ENCODE measurements around the gene FHOD3.

Gene FHOD3

DNA sequence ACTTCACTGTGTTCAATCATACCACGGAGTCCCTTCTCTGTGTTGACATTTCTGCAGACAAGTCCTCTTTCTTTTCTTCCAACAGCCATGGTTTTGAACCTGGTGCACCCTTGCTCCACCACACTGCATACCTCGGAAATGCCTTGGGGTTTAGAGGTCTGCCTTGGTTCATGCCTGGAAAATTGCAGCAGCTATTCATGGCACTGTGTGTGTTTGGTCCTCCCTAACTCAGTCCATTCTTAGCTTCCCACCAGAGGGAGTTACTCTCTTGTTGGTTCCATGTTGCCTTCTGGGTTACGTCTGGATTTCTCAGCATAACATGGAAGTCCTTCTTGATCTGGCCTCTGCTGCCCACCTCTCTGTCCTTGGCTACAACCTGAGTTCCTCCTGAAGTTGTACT lies 206.0 kb downstream of the FHOD3 start:
- Histone ChIP-seq H3K36me3 (ENCODE audit: control insufficient read depth, insufficient read depth, low read length) (no peaks in the 10 kb centered on the region), H3K4me1 (ENCODE audit: control insufficient read depth, insufficient read depth, low read length) (no peaks in the 10 kb centered on the region), H3K27ac (ENCODE audit: low read depth, low read length) (no peak overlapping the region), H3K27me3 (ENCODE audit: control insufficient read depth, insufficient read depth, low read length) (no peaks in the 10 kb centered on the region), H3K9me3 (ENCODE audit: control insufficient read depth, insufficient read depth, low read length) (no peaks in the 10 kb centered on the region), H3K4me3 (ENCODE audit: low read depth, low read length) (no peak overlapping the region), H3K9ac (ENCODE audit: low read depth, low read length) (no peak overlapping the region)

DNA sequence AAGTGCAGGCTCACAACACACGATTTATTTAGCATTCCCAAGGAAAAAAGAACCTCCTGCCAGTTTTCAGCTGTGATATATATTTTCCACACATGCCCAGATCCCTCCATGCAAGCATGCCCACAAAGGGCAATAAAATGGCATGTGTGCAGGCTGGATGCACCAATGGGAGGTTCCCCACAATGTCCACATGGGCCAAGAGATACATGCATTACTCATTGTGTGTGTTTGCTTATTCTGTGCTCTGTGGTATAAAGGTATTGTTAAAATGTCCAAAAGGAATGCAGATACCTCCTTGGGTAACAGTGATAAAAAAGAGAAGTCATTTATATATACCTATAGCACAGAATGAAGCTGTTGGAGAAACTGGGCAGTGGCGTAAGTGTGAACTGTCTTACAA lies 207.4 kb downstream of the FHOD3 start:
- Histone ChIP-seq H3K27me3 (ENCODE audit: control insufficient read depth, insufficient read depth, low read length) (no peaks in the 10 kb centered on the region), H3K9me3 (ENCODE audit: control insufficient read depth, insufficient read depth, low read length) (no peaks in the 10 kb centered on the region), H3K4me3 (ENCODE audit: low read depth, low read length) (no peak overlapping the region), H3K27ac (ENCODE audit: low read depth, low read length) (no peak overlapping the region), H3K36me3 (ENCODE audit: control insufficient read depth, insufficient read depth, low read length) (no peaks in the 10 kb centered on the region), H3K4me1 (ENCODE audit: control insufficient read depth, insufficient read depth, low read length) (no peaks in the 10 kb centered on the region), H3K9ac (ENCODE audit: low read depth, low read length) (no peak overlapping the region)

DNA sequence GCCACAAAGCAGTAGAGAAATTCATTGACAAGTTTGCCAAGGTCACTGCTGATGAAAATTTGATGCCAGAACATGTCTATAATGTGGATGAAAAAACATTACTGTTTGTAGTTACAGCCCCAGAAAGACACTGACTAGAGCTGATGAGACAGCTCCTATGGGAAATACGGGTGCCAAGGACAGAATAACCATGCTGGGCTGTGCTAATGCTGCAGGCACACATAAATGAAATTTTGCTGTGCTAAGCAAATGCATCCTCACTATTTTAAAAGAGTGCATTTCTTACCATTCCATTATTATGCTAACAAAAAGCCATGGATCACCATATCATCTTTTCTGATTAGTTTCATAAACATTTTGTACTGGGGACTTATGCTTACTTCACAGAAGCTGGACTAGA lies 208.2 kb downstream of the FHOD3 start:
- Histone ChIP-seq H3K4me1 (ENCODE audit: control insufficient read depth, insufficient read depth, low read length) (no peaks in the 10 kb centered on the region), H3K36me3 (ENCODE audit: control insufficient read depth, insufficient read depth, low read length) (no peaks in the 10 kb centered on the region), H3K27ac (ENCODE audit: low read depth, low read length) (no peak overlapping the region), H3K9me3 (ENCODE audit: control insufficient read depth, insufficient read depth, low read length) (no peaks in the 10 kb centered on the region), H3K9ac (ENCODE audit: low read depth, low read length) (no peak overlapping the region), H3K4me3 (ENCODE audit: low read depth, low read length) (no peak overlapping the region), H3K27me3 (ENCODE audit: control insufficient read depth, insufficient read depth, low read length) (no peaks in the 10 kb centered on the region)

DNA sequence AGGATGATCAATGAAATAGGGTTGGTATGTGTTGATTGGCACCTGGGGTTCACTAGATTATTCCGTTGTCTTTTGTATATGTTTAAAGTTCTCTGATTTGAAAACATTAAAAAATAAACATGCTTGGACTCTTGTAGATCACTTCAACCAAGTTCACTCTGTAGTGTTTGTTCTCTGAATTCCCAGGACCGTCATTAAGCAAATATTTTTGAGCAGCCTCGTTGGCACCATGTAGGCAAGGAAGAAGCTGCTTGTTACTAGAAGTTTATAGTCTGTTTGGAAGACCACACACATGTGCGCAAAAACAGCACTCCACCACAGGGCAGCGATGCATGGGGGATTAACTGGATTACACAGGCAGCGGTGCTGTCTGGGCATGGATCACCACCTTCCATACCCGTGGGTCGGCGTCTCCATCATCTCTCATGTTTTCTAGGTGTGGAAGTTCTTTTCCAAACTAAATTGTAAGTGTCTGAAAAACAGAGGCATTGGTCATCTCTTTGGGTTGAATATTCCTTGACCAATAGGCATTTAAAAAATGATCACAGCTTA lies 212.2 kb downstream of the FHOD3 start:
- Histone ChIP-seq H3K36me3 (ENCODE audit: control insufficient read depth, insufficient read depth, low read length) (no peaks in the 10 kb centered on the region), H3K4me1 (ENCODE audit: control insufficient read depth, insufficient read depth, low read length) (peaks cover 5% of the 10 kb centered on the region; the same call in 1 of the 2 replicates), H3K9ac (ENCODE audit: low read depth, low read length) (no peak overlapping the region), H3K27ac (ENCODE audit: low read depth, low read length) (no peak overlapping the region), H3K9me3 (ENCODE audit: control insufficient read depth, insufficient read depth, low read length) (no peaks in the 10 kb centered on the region), H3K4me3 (ENCODE audit: low read depth, low read length) (no peak overlapping the region), H3K27me3 (ENCODE audit: control insufficient read depth, insufficient read depth, low read length) (no peaks in the 10 kb centered on the region)

DNA sequence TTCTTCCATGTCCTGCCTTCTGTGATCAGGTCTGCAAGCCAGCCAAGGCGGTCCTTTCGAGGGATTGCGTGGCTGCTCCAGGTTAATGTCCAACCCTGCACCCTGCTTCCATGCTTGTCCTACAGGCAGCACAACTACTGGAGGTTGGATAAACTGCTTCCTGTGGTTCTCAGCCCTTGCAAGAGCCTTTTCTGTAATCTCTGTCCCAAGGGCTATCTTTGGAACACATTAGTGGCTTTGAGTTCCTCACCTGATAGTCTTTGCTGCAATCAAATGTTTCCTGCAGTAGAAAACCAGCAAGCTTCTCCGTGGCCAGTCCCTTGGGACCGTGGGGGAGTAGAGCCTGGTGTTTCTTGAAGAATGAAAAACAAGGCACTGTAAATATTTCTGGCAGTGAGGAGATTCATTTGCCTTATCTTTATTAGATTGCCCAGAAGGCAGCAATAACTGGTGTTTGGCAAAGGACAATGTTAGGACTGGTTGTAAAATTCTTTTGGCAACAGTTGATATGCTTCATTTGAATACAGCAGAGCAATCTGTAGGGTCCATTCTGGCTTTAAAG lies 214.4 kb downstream of the FHOD3 start:
- Histone ChIP-seq H3K27me3 (ENCODE audit: control insufficient read depth, insufficient read depth, low read length) (no peaks in the 10 kb centered on the region), H3K4me3 (ENCODE audit: low read depth, low read length) (no peak overlapping the region), H3K9me3 (ENCODE audit: control insufficient read depth, insufficient read depth, low read length) (no peaks in the 10 kb centered on the region), H3K36me3 (ENCODE audit: control insufficient read depth, insufficient read depth, low read length) (no peaks in the 10 kb centered on the region), H3K4me1 (ENCODE audit: control insufficient read depth, insufficient read depth, low read length) (peaks cover 10% of the 10 kb centered on the region), H3K27ac (ENCODE audit: low read depth, low read length) (no peak overlapping the region), H3K9ac (ENCODE audit: low read depth, low read length) (no peak overlapping the region)

DNA sequence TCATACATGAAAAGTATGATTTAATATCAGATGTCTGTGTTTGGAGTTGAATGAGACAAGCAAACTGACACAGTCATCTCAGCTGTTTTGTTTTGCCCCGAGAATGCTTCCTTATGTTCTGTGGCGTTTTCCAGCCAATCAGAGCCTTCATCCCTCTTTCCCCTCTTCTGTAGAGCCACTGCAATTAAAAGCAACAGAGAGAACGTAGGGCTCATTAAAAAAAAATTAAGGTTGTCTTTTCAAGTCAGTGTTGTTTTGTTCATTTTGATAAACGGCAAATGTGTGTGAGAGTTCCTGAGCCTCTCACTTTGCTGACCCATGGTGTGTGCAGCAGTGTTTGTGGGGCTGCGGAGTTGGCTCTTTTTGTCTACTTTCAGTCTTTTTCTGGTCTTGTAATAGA lies 216.0 kb downstream of the FHOD3 start:
- Histone ChIP-seq H3K4me1 (ENCODE audit: control insufficient read depth, insufficient read depth, low read length) (peaks cover 16% of the 10 kb centered on the region), H3K4me3 (ENCODE audit: low read depth, low read length) (no peak overlapping the region), H3K9ac (ENCODE audit: low read depth, low read length) (no peak overlapping the region), H3K27ac (ENCODE audit: low read depth, low read length) (no peak overlapping the region), H3K9me3 (ENCODE audit: control insufficient read depth, insufficient read depth, low read length) (no peaks in the 10 kb centered on the region), H3K36me3 (ENCODE audit: control insufficient read depth, insufficient read depth, low read length) (no peaks in the 10 kb centered on the region), H3K27me3 (ENCODE audit: control insufficient read depth, insufficient read depth, low read length) (no peaks in the 10 kb centered on the region)

DNA sequence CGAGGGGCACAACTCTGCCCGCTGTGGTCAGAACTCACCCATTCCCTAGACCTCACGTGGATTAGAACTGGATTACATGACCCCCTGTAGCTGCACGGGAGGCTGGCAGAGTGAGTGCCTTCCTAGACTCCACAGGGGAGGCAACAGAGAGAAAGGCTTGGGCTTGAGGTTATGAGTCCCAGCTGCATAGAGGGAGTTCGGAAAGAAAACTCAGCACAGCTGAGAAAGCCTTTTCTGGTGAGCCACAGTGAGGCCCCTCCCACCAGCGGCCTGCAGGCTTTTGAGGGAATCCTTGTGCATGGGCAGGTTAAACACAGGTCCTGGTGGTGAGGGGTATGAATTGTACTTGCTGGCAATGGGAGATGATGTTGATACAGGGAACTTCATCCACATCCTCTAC lies 217.3 kb downstream of the FHOD3 start:
- H3K4me1 ChIP-seq (ENCODE audit: control insufficient read depth, insufficient read depth, low read length), result peaks cover 16% of the 10 kb centered on the region
- no peaks in the 10 kb centered on the region for H3K36me3 ChIP-seq (ENCODE audit: control insufficient read depth, insufficient read depth, low read length)
- no peak overlapping the region for H3K9ac ChIP-seq (ENCODE audit: low read depth, low read length)
- H3K27me3 ChIP-seq (ENCODE audit: control insufficient read depth, insufficient read depth, low read length), result no peaks in the 10 kb centered on the region
- no peaks in the 10 kb centered on the region for H3K9me3 ChIP-seq (ENCODE audit: control insufficient read depth, insufficient read depth, low read length)
- H3K27ac ChIP-seq (ENCODE audit: low read depth, low read length), result no peak overlapping the region
- H3K4me3 ChIP-seq (ENCODE audit: low read depth, low read length), result no peak overlapping the region

DNA sequence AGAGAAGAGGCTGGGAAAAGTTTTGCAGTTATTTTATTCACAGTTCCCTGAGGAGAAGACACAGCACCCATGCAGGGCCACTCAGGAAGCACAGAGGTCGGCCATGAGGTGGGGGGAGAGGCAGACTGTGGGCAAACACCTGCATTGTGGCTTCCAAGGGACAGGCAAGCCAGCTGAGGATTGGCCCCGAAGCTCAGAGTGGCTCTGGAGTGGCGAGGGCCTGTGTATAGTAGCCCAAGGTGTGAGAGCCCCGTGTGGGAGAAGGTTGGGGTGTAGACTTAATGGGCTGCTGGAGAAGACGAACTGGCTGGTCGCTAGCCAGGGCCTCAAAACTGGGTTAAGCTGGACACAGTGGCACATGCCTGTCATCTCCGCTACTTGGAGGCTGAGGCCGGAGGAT lies 218.7 kb downstream of the FHOD3 start:
- Histone ChIP-seq H3K9ac (ENCODE audit: low read depth, low read length) (no peak overlapping the region), H3K9me3 (ENCODE audit: control insufficient read depth, insufficient read depth, low read length) (no peaks in the 10 kb centered on the region), H3K27me3 (ENCODE audit: control insufficient read depth, insufficient read depth, low read length) (no peaks in the 10 kb centered on the region), H3K27ac (ENCODE audit: low read depth, low read length) (no peak overlapping the region), H3K36me3 (ENCODE audit: control insufficient read depth, insufficient read depth, low read length) (no peaks in the 10 kb centered on the region), H3K4me3 (ENCODE audit: low read depth, low read length) (no peak overlapping the region), H3K4me1 (ENCODE audit: control insufficient read depth, insufficient read depth, low read length) (peaks cover 16% of the 10 kb centered on the region)

DNA sequence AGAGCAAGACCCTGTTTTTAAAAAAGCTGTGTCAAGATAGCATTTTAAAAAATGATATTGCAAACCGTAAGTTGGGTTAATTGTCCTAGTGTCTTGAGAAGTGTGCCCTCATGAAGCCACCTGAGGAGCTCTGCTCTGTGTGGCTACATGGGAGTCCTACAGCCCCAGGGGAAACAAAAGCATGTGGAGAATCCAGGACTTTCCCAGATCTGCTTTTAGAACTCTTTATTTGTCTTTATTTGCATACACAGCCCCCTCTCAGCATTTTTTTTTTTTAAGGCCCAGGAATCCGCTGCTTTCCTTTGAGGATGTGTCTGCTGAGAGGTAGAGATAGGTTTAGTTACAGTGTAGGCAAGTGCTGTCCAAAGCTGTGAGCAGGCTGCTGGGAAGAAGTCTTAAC lies 219.2 kb downstream of the FHOD3 start:
- H3K36me3 ChIP-seq (ENCODE audit: control insufficient read depth, insufficient read depth, low read length), result no peaks in the 10 kb centered on the region
- no peak overlapping the region for H3K4me3 ChIP-seq (ENCODE audit: low read depth, low read length)
- H3K9me3 ChIP-seq (ENCODE audit: control insufficient read depth, insufficient read depth, low read length), result no peaks in the 10 kb centered on the region

DNA sequence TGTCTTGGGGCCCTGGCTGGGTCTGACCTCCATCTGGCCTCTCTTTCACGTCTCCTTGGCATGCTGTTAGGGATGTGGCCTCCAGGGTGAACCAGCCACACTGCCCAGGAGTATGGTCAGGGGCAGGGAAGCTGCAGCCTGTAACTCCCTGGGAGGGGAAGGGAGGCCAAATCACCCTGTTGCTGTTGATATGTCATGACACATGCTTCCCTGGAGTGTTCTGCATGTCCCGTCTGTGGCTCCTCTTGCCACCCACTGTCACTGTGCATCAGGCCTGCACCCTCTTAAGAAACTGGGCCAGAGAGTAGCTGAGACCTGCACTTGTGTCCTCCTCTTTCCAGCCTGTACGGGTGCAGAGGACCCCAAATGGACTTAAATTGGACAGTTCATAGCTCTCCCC lies 221.3 kb downstream of the FHOD3 start:
- Histone ChIP-seq H3K27ac (ENCODE audit: low read depth, low read length) (no peak overlapping the region), H3K4me3 (ENCODE audit: low read depth, low read length) (no peak overlapping the region)

More for the DNA sequence above, 219.2 kb downstream of the FHOD3 start:
- Histone ChIP-seq H3K9ac (ENCODE audit: low read depth, low read length) (no peak overlapping the region), H3K4me1 (ENCODE audit: control insufficient read depth, insufficient read depth, low read length) (peaks cover 16% of the 10 kb centered on the region), H3K27ac (ENCODE audit: low read depth, low read length) (no peak overlapping the region), H3K27me3 (ENCODE audit: control insufficient read depth, insufficient read depth, low read length) (no peaks in the 10 kb centered on the region)

DNA sequence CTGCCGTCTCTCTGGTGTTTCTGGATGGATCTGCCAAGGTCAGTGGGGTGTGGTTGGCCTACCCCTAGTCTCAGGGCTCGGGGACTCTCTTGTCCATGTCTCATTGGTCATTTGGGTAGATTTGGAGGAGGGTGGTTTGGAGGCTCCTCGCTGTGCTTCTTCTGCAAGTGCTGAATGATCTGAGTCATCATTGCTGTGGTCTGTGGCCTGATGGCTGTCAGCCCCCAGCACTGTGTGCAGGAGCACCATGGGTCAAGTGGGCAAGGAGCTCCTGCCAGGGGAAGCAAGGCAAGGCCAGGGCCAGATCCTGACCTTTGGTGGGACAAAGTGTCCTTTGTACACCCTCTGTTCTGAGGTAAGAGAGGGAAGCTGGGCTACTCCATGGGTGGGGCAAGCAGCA lies 221.8 kb downstream of the FHOD3 start:
- Histone ChIP-seq H3K4me3 (ENCODE audit: low read depth, low read length) (no peak overlapping the region), H3K27ac (ENCODE audit: low read depth, low read length) (no peak overlapping the region), H3K9ac (ENCODE audit: low read depth, low read length) (no peak overlapping the region), H3K27me3 (ENCODE audit: control insufficient read depth, insufficient read depth, low read length) (no peaks in the 10 kb centered on the region), H3K9me3 (ENCODE audit: control insufficient read depth, insufficient read depth, low read length) (no peaks in the 10 kb centered on the region), H3K4me1 (ENCODE audit: control insufficient read depth, insufficient read depth, low read length) (peaks cover 21% of the 10 kb centered on the region), H3K36me3 (ENCODE audit: control insufficient read depth, insufficient read depth, low read length) (no peaks in the 10 kb centered on the region)

More for the DNA sequence above, 221.3 kb downstream of the FHOD3 start:
- H3K36me3 ChIP-seq (ENCODE audit: control insufficient read depth, insufficient read depth, low read length), result no peaks in the 10 kb centered on the region
- no peak overlapping the region for H3K9ac ChIP-seq (ENCODE audit: low read depth, low read length)
- no peaks in the 10 kb centered on the region for H3K9me3 ChIP-seq (ENCODE audit: control insufficient read depth, insufficient read depth, low read length)
- H3K27me3 ChIP-seq (ENCODE audit: control insufficient read depth, insufficient read depth, low read length), result no peaks in the 10 kb centered on the region
- peaks cover 21% of the 10 kb centered on the region for H3K4me1 ChIP-seq (ENCODE audit: control insufficient read depth, insufficient read depth, low read length)
